Body of pancreas (tissue), 4 donors: ENCODE data around the gene TMEM92.

Experiments used
- CTCF ChIP-seq, 7 experiments: fragments of 450-650 bp in 4 of 7; fragments of 200-600 bp in 3 of 7; sonication (generic) in 3 of 7; IDR thresholded peaks; one replicate each; pipeline ENCODE4 v1.5.1; 2016 to 2019; ENCODE audit warnings: antibody characterized with exemption in 7 of 7
- POLR2A ChIP-seq, 3 donors: fragments of 450-650 bp; IDR thresholded peaks; one replicate each; pipeline ENCODE4 v1.6.1; 2016; ENCODE audit warnings: antibody characterized with exemption in 3 of 3, mild to moderate bottlenecking in 2 of 3

DNA sequence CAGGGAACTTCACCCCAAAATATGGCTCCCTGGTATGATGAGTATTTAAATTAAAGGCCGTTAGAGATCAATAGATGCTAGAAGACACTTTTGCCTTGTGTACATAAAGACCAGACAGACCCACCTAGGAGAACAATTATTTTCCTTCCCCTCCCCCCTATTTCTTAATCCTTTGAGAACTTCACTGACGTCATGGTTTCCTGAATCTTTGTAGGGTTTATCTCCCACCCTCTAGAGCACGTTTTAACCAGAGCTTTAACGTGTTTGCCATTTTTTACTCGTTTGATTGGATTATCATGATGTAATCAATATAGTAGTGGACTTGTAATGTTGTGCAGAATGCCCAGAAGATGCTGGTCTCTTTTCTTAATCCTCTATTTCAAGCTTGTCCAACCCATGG, 48.8 kb downstream of the TMEM92 start:
- TF ChIP-seq CTCF (IDR thresholded peaks at IDR 0.05) (no peak), POLR2A (IDR thresholded peaks at IDR 0.05) (no peak)
